Neural cell (in vitro differentiated cells): Measurements from ENCODE around the gene CELF4. TPM values are rescaled to one million over a fixed set of nuclear protein-coding genes. Genes with fewer than 3 reads are reported as not detected.

Source experiments
- H2AFZ ChIP-seq: fragments of 200-600, 300-800 bp; sonication (generic), shearing (Covaris generic); 2 replicates; pipeline ENCODE4 v1.6.0; 2014; ENCODE audit warnings: low read depth, mild to moderate bottlenecking, antibody characterized with exemption, low read length, moderate library complexity
- H3F3A ChIP-seq: fragments of 200-600 bp; shearing (Covaris generic); 2 replicates; pipeline ENCODE4 v1.6.1; 2016; ENCODE audit warnings: mild to moderate bottlenecking, moderate library complexity, mixed read lengths, antibody characterized with exemption, low read length; ENCODE audit not compliant: insufficient read depth, poor library complexity, severe bottlenecking
- H3K27ac ChIP-seq: fragments of 200-600, 300-800 bp; sonication (generic), shearing (Covaris generic); 2 replicates; pipeline ENCODE4 v1.5.1; 2014; ENCODE audit warnings: mild to moderate bottlenecking, low read length, moderate library complexity
- H3K27me3 ChIP-seq: fragments of 300-800, 200-600 bp; sonication (generic), shearing (Covaris generic); 2 replicates; pipeline ENCODE4 v1.6.0; 2014; ENCODE audit warnings: mild to moderate bottlenecking, low read depth, low read length, moderate library complexity; ENCODE audit not compliant: insufficient read depth
- H3K36me3 ChIP-seq: fragments of 300-800, 200-600 bp; sonication (generic), shearing (Covaris generic); 2 replicates; pipeline ENCODE4 v1.5.1; 2014; ENCODE audit warnings: mild to moderate bottlenecking, antibody characterized with exemption, low read length, moderate library complexity; ENCODE audit not compliant: insufficient read depth
- H3K4me2 ChIP-seq: fragments of 300-800, 200-600 bp; sonication (generic), shearing (Covaris generic); 2 replicates; pipeline ENCODE4 v1.6.0; 2014; ENCODE audit warnings: mild to moderate bottlenecking, low read length
- H3K4me3 ChIP-seq: fragments of 300-800, 200-600 bp; sonication (generic), shearing (Covaris generic); 2 replicates; pipeline ENCODE4 v1.5.1; 2014; ENCODE audit warnings: mild to moderate bottlenecking, low read length, moderate library complexity
- H3K79me2 ChIP-seq: fragments of 200-600 bp; shearing (Covaris generic); replicated peaks from 2 replicates; pipeline ENCODE4 v1.6.0; 2014; ENCODE audit warnings: mild to moderate bottlenecking, low read length, moderate library complexity; ENCODE audit not compliant: insufficient read depth
- H3K9ac ChIP-seq: fragments of 300-800, 200-600 bp; sonication (generic), shearing (Covaris generic); 2 replicates; pipeline ENCODE4 v1.6.1; 2016; ENCODE audit warnings: mild to moderate bottlenecking, low read length, mixed read lengths
- H3K9me2 ChIP-seq: fragments of 200-600 bp; shearing (Covaris generic); 2 replicates; pipeline ENCODE4 v1.6.1; 2016; ENCODE audit warnings: mild to moderate bottlenecking, low read length, mixed read lengths; ENCODE audit not compliant: insufficient read depth
- H3K9me3 ChIP-seq: fragments of 200-600, 300-800 bp; sonication (generic), shearing (Covaris generic); 2 replicates; pipeline ENCODE4 v1.6.1; 2016; ENCODE audit warnings: mild to moderate bottlenecking, mixed run types, low read length, moderate library complexity, mixed read lengths
- H4K20me1 ChIP-seq: fragments of 200-600 bp; shearing (Covaris generic); 2 replicates; pipeline ENCODE4 v1.6.1; 2016; ENCODE audit warnings: mild to moderate bottlenecking, mixed run types; ENCODE audit not compliant: insufficient read depth
- CTCF ChIP-seq: fragments of 450-650 bp; IDR thresholded peaks from 2 replicates; pipeline ENCODE4 v1.5.1; 2014; ENCODE audit warnings: antibody characterized with exemption, mild to moderate bottlenecking, moderate library complexity; ENCODE audit not compliant: poor library complexity, severe bottlenecking
- EP300 ChIP-seq: fragments of 450-650 bp; conservative IDR thresholded peaks from 2 replicates; pipeline ENCODE4 v1.6.1; 2014; ENCODE audit warnings: antibody characterized with exemption, mild to moderate bottlenecking, moderate library complexity; ENCODE audit not compliant: poor library complexity, severe bottlenecking
- EZH2 ChIP-seq: fragments of 200-600, 300-800 bp; shearing (Covaris generic), sonication (generic); IDR thresholded peaks from 2 replicates; pipeline ENCODE4 v1.6.1; 2014; ENCODE audit warnings: antibody characterized with exemption, low read length, borderline replicate concordance, mild to moderate bottlenecking; ENCODE audit not compliant: insufficient read depth, poor library complexity, severe bottlenecking
- MXI1 ChIP-seq: fragments of 450-650 bp; conservative IDR thresholded peaks from 2 replicates; pipeline ENCODE4 v1.6.1; 2014; ENCODE audit warnings: antibody characterized with exemption, mild to moderate bottlenecking; ENCODE audit not compliant: poor library complexity, severe bottlenecking
- POLR2AphosphoS5 ChIP-seq: IDR thresholded peaks from 2 replicates; pipeline ENCODE4 v1.6.1; 2012
- RAD21 ChIP-seq: fragments of 450-650 bp; conservative IDR thresholded peaks from 2 replicates; pipeline ENCODE4 v1.6.1; 2014; ENCODE audit warnings: antibody characterized with exemption, mild to moderate bottlenecking, moderate library complexity
- REST ChIP-seq: IDR thresholded peaks from 2 replicates; pipeline ENCODE4 v1.6.1; 2012; ENCODE audit warnings: borderline replicate concordance
- SMC3 ChIP-seq: fragments of 450-650 bp; conservative IDR thresholded peaks from 2 replicates; pipeline ENCODE4 v1.6.1; 2014; ENCODE audit warnings: antibody characterized with exemption, mild to moderate bottlenecking, moderate library complexity; ENCODE audit not compliant: poor library complexity
- TAF1 ChIP-seq: IDR thresholded peaks from 2 replicates; pipeline ENCODE4 v1.6.1; 2012; ENCODE audit warnings: low read depth
- polyA plus RNA-seq: library from polyadenylated mRNA; depleted of rRNA; stranded (reverse); fragments of >200 nt; gene quantifications from 2 replicates; pipeline ENCODE4 v1.2.3, GENCODE V29; 2014

CELF4 gene
- polyA plus RNA-seq, 1 donor from 2014 or later = 191 TPM

- Histone ChIP-seq H3K27me3 (no peaks in the 10 kb centered on the region), H3K9ac (no peak overlapping the region), H3K4me3 (no peak overlapping the region), H3K9me2 (no peaks in the 10 kb centered on the region), H4K20me1 (peaks cover 3% of the 10 kb centered on the region), H3F3A (no peaks in the 10 kb centered on the region), H3K4me2 (no peak overlapping the region), H3K36me3 (no peaks in the 10 kb centered on the region), H2AFZ (no peak overlapping the region), H3K9me3 (no peaks in the 10 kb centered on the region), H3K27ac (no peak overlapping the region), H3K79me2 (peaks cover 6% of the 10 kb centered on the region)
- TF ChIP-seq MXI1 (no peak), RAD21 (no peak), CTCF (no peak), REST (no peak), POLR2AphosphoS5 (no peak)
These were observed 125.4 kb downstream of the CELF4 start for GRCh38 chr18:37440206-37440605.

- H3K27ac ChIP-seq = no peak overlapping the region
- no peaks in the 10 kb centered on the region for H3F3A ChIP-seq
- H3K36me3 ChIP-seq = no peaks in the 10 kb centered on the region
- peaks cover 3% of the 10 kb centered on the region for H4K20me1 ChIP-seq
- no peaks in the 10 kb centered on the region for H3K27me3 ChIP-seq
- H3K9me2 ChIP-seq = no peaks in the 10 kb centered on the region
- no peak overlapping the region for H3K9ac ChIP-seq
- TF ChIP-seq EP300 (no peak), EZH2 (no peak), RAD21 (no peak), MXI1 (no peak), TAF1 (no peak), CTCF (no peak), POLR2AphosphoS5 (no peak), SMC3 (no peak), REST (no peak)
- no peaks in the 10 kb centered on the region for H3K9me3 ChIP-seq
- H3K4me2 ChIP-seq = no peak overlapping the region
- H2AFZ ChIP-seq = no peak overlapping the region
- H3K79me2 ChIP-seq = peaks cover 4% of the 10 kb centered on the region
- H3K4me3 ChIP-seq = no peak overlapping the region
These were observed 127.0 kb downstream of the CELF4 start for GRCh38 chr18:37438417-37439180.
